ENCODE data around the gene UBAP2. TPM values are rescaled to one million over a fixed set of nuclear protein-coding genes. Genes with fewer than 3 reads are reported as not detected.
"Not testable (repeated sequence)": the region's sequence is repeated elsewhere in the genome, so short reads cannot be mapped to it uniquely, and the experiment has no call there.

The UBAP2 gene
- total RNA-seq, 1 donor from 2014 or later = 23.4 TPM

GRCh38 chr9:34047864-34048726 lies 592 bp downstream of the UBAP2 start:
- peak; percentile 34 for ATAC-seq

- peak; percentile 51 for ATAC-seq
These were observed 1.8 kb downstream of the UBAP2 start for GRCh38 chr9:34046784-34047379.

DNA sequence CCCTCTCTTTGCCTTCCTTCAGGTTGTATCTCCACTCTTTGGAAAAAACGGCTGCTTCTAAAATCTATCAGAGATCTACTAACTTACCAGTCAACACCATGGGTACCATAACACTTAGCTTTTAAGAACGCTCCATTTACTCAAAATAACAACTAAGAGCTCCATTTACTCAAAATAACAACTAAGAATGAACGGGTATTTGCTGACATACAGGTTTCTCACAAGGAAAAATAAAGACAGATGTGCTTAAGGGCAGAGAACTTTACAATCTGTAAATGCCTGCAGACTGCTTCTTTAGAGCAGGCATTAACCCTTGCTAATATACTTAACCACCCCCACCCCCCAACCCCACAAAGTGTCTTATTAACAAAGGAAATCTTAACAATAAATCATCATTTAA lies 2.8 kb downstream of the UBAP2 start:
- ATAC-seq = no peak

DNA sequence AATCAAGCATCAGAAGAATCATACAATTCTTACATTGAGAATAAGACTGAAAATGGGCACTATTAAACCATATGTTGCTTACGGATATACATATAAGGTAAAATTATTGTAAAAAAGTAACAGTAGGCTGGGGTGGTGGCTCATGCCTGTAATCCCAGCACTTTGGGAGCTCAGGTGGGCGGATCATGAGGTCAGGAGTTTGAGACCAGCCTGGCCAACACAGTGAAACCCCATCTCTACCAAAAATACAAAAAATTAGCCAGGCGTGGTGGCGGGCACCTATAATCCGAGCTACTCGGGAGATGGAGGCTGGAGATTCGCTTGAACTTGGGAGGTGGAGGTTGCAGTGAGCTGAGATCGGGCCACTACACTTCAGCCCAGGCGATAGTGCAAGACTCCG lies 6.6 kb downstream of the UBAP2 start:
- not testable (repeated sequence) for ATAC-seq

GRCh38 chr9:34038851-34039250 lies 9.8 kb downstream of the UBAP2 start:
- not testable (repeated sequence) for ATAC-seq

DNA sequence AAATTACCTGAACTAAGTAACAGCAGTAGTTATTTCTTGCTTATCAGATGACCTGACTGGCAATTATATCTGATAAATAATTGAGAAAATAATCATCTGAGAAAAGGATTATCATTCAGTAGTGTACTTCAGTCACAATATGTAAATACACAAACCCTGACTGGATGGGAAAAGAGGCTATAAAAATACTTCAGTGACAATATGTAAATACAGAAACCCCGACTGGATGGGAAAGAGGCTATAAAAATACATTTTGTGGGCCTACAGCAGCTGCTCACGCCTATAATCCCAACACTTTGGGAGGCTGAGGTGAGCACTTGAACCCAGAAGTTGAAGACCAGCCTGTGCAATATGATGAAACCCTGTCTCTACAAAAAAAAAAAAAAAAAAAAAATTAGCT lies 11.1 kb downstream of the UBAP2 start:
- no peak for ATAC-seq

- ATAC-seq = no peak
These were observed 12.1 kb downstream of the UBAP2 start for GRCh38 chr9:34036625-34037024.

DNA sequence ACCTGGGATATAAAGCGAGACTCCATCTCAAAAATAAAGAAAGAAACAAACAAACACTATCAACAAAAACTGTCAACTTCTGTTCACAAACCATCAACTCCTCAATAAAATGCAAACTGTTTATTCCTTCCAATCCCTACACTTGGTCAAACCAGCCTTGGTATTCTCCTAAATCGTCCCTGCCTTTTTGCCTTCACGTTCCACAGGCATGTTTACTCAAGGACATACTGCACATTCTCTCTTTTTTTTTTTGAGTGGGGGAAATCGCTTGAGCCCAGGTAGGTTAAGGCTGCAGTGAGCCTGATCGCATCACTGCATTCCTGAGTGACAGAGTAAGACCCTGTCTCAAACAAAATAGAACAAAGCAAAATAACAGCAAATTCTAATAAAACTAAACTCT lies 13.0 kb downstream of the UBAP2 start:
- ATAC-seq = no peak

GRCh38 chr9:34034698-34035065 lies 14.0 kb downstream of the UBAP2 start:
- ATAC-seq = no peak

GRCh38 chr9:34032631-34033030 lies 16.1 kb downstream of the UBAP2 start:
- peak; percentile 23 for ATAC-seq

DNA sequence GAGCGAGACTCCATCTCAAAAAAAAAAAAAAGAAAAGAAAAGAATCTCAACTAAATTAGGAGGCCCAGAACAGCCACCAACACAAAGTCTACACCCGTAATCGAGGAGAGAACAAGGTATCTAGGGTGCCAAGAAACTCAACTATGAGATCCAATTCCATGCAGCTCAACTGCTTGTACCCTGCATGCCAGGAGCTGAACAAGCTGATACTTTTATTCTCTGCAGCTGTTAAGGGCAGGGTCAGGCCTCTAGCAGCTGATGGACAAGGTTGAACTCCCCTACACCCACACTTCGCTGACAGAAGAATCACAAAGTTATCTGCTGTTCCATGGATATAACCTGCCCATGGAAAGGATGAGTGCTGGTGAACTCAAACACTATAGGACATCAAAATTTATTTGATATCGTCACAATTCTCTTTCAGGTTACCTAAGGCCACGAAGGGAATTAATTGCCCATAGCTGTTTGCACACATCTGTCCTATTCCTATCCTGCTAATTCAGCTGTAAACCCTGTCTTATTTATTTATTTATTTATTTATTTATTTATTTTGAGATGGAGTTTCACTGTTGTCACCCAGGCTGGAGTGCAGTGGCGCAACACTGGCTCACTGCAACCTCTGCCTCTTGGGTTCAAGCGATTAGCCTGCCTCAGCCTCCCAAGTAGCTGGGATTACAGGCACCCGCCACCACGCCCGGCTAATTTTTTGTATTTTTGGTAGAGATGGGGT lies 20.7 kb downstream of the UBAP2 start:
- no peak for ATAC-seq

GRCh38 chr9:34025811-34026210 lies 22.9 kb downstream of the UBAP2 start:
- ATAC-seq = no peak

DNA sequence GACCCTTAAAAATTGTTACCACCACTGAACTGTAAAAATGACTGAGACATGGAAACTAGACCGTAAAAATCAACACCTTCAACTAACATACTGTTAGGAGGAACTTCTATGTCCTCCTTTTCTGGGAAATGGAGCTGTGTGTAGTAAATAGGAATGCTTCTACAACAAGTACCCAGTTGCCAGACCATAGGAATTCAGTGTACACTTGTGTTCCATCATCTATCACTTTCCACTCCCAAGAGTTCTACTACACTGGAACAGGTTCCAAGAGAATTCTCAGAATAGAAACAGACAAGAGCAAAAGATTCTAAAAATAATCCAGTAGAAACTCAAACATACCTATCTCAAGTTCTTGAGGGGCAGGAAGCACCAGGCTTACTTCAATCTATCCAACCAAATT lies 23.6 kb downstream of the UBAP2 start:
- no peak for ATAC-seq

- ATAC-seq = not testable (repeated sequence)
These were observed 24.2 kb downstream of the UBAP2 start for GRCh38 chr9:34024476-34024875.

- ATAC-seq = no peak
These were observed 32.5 kb downstream of the UBAP2 start for GRCh38 chr9:34016149-34016548.

GRCh38 chr9:34010979-34011378 lies 37.7 kb downstream of the UBAP2 start:
- ATAC-seq = no peak

DNA sequence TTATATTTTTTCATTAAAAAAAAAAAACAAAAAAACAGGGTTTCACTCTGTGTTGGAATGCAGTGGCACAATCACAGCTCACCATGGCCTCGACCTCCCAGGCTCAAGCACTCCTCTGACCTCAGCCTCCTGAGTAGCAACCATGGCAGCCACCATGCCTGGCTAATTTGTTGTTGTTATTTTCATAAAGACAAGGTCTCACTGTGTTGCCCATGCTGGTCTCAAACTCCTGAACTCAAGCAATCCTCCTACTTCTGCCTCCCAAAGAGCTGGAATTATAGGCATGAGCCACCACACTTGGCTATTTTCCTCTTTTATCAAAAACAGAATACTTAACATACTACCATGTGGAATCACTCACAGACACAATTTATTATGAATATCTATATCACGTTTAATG lies 46.7 kb downstream of the UBAP2 start:
- no peak for ATAC-seq

- no peak for ATAC-seq
These were observed 47.4 kb downstream of the UBAP2 start for GRCh38 chr9:34001298-34001697.

DNA sequence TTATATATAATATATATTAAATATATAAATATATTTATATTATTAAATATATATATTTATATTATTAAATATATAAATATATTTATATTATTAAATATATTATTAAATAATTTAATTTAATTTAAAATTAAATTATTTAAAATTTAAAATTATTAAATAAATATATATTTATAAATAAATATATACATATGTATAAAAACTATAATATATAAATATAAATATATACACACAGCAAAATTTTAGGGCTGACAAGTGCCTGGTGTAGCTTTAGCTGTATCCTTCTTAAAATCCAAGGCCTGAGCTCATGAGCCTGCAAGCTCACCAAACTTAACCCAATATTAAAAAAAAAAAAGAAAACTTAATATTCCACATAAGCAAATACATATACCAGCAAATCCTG lies 53.2 kb downstream of the UBAP2 start:
- ATAC-seq = no peak

- ATAC-seq = no peak
These were observed 55.6 kb downstream of the UBAP2 start for GRCh38 chr9:33993104-33993503.

DNA sequence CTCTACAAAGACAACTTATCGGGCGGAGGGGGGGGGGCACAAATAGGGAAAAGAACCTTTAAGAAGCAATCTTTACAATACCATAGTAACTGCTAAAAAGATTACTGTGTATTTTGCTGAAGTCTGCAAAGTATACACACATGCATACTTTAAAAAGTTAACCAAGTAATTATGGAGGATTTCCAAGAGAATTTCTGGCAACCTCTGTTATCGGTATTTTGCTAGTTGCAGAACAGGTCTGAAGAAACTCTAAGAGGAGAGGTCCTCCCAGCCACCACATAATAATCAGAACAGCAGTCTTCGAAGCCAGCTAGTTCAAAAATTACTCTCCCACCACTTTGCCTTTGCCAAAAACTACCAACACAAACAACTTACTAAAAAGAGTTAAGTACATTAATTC lies 56.1 kb downstream of the UBAP2 start:
- no peak for ATAC-seq

GRCh38 chr9:33988219-33988890 lies 60.3 kb downstream of the UBAP2 start:
- ATAC-seq = peak; percentile 57

DNA sequence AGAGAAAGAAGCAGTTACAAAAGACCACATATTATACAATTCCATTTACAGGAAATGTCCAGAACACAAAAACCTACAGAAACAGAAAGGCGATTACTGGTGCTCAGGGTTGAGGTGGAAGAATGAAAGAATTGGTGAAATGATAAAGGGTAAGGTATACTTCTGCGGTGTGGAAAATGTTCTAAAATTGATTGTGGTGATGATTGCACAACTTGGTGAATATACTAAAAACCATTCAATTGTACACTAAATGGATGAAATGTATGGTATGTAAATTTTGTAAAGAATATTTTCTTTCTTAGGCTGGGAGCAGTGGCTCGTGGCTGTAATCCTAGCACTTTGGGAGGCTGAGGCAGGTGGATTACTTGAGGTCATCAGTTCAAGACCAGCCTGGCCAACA lies 72.3 kb downstream of the UBAP2 start:
- no peak for ATAC-seq

Data from esophagus mucosa (tissue), 1 donor.